GM19023 (cell line): ENCODE data around the gene HGFAC.
"Not testable (repeated sequence)": the region's sequence is repeated elsewhere in the genome, so short reads cannot be mapped to it uniquely, and the experiment has no call there.

Experiments used
- ATAC-seq: cut with Tn5 transposase; IDR thresholded peaks from one replicate; pipeline ENCODE4 v1.9.1; 2021; ENCODE audit warnings: mild to moderate bottlenecking, moderate library complexity; ENCODE audit not compliant: unreplicated experiment

The HGFAC gene

GRCh38 chr4:3459156-3459555, 17.4 kb downstream of the HGFAC start:
- not testable (repeated sequence) for ATAC-seq

- no peak for ATAC-seq
Measured at GRCh38 chr4:3460926-3461325, 19.2 kb downstream of the HGFAC start.

GRCh38 chr4:3461515-3462291, 19.9 kb downstream of the HGFAC start:
- no peak for ATAC-seq

- ATAC-seq, result no peak
Measured at GRCh38 chr4:3462321-3462789, 20.6 kb downstream of the HGFAC start.

- no peak for ATAC-seq
Measured at GRCh38 chr4:3462790-3463415, 21.1 kb downstream of the HGFAC start, which contains the start of gene DOK7. Gene DOK7 (plus strand): TSS chr4:3463306. CDS start chr4:3463376, 70 bp downstream.

GRCh38 chr4:3463556-3464348, 22.0 kb downstream of the HGFAC start:
- ATAC-seq, result no peak

GRCh38 chr4:3464349-3464905, 22.7 kb downstream of the HGFAC start:
- ATAC-seq, result no peak

GRCh38 chr4:3464911-3465697, 23.3 kb downstream of the HGFAC start:
- ATAC-seq, result no peak

- ATAC-seq, result no peak
Measured at GRCh38 chr4:3465698-3466671, 24.2 kb downstream of the HGFAC start.

GRCh38 chr4:3466691-3467600, 25.2 kb downstream of the HGFAC start:
- no peak for ATAC-seq

- no peak for ATAC-seq
Measured at GRCh38 chr4:3467601-3468031, 25.8 kb downstream of the HGFAC start.

GRCh38 chr4:3468154-3468553, 26.4 kb downstream of the HGFAC start:
- no peak for ATAC-seq

GRCh38 chr4:3468804-3469203, 27.0 kb downstream of the HGFAC start:
- no peak for ATAC-seq

- ATAC-seq, result no peak
Measured at GRCh38 chr4:3469386-3470243, 27.8 kb downstream of the HGFAC start.

GRCh38 chr4:3470244-3471097, 28.7 kb downstream of the HGFAC start:
- ATAC-seq, result no peak

GRCh38 chr4:3471098-3471760, 29.5 kb downstream of the HGFAC start:
- no peak for ATAC-seq
